Measurements from ENCODE around the gene RASGEF1C.

RASGEF1C gene

GRCh38 chr5:180209137-180209581 is at the start of gene RASGEF1C:
RASGEF1C (minus strand) TSS chr5:180209211; CDS start chr5:180138052, 71,159 bp downstream.
- peak; percentile 81 for DNase-seq

GRCh38 chr5:180253036-180253824 is 44.2 kb upstream of the RASGEF1C start:
- no peak for DNase-seq

DNA sequence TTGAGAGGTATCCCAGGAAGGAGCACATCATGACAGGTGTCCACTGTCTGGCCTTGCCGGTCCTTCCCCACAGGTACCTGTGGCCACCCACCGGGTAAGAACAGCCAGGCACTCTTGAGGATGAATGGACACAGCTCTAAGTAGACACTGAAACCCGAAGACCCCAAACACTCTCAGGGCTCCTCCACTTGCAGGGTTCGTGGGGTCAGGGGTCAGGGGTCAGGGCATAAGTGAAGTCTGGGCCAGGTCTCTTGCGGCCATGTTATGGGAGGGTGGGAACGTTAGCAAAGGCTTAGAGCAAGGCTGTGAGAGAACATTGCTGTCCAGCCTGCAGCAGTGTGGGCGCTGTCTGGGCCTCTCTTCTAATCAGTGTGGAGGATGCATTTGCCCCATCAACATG is 42.9 kb upstream of the RASGEF1C start:
- DNase-seq, result no peak

DNA sequence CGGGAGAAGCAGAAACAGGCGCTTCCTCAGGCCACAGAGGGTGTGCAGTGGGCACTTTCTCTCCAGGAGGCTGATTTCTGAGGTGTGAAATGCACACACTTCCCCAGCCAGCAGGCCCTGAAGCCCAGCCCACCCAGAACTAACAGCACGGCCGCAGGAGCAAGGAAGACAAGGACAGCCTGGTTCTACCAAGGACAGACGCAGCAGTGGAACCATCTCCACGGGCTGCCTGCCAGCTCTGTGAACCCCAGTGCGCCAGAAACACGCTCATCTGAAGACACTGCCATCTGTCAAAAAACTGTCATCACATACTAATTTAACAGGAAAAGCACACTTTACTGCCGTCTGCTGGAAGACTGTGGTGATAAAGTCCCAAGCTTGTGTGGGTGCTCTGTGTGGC is 42.1 kb upstream of the RASGEF1C start:
- DNase-seq, result no peak

- no peak for DNase-seq
These were observed 41.3 kb upstream of the RASGEF1C start for GRCh38 chr5:180250329-180250728.

GRCh38 chr5:180241600-180241999 is 32.6 kb upstream of the RASGEF1C start:
- DNase-seq, result no peak

GRCh38 chr5:180238631-180239030 is 29.6 kb upstream of the RASGEF1C start:
- no peak for DNase-seq

DNA sequence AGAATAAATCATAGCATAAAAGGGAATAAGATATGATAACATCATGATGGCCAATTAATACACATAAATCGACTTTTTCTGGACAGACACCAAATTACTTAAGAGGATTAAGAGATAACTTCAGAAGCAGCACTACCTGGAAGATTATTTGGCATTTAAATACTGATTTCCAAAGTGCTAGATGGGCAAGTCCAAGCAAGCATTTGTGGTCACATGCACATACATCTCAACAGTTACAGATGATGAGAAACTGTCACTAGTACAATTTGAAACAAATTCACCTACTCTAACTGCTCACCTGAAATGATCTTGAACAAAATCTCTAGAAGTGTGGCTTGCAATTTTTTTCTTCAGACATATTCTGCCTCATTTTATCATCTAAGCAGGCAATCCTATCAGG is 26.8 kb upstream of the RASGEF1C start:
- no peak for DNase-seq

- DNase-seq, result no peak
These were observed 26.1 kb upstream of the RASGEF1C start for GRCh38 chr5:180235077-180235476.

DNA sequence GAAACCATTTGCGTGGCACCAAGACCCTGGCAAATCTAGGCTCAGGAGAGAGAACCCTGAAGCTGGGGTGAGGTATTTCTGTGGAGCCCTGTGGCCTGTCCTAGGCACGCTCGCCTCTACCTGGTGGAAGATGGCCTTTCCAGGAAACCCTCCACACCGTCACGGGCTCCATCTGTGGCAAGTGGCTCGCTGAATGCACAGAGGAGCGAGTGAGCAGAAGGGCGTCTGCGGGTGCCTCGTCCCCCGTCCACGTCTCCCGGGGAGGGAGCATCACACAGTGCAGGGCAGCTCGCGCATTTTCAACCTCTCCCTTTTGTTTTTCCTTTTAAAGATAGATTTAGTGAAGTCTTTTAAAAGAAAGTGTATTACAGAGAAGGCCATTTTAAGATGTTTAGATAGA is 25.3 kb upstream of the RASGEF1C start:
- DNase-seq, result no peak

- no peak for DNase-seq
These were observed 24.7 kb upstream of the RASGEF1C start for GRCh38 chr5:180233729-180234128.

GRCh38 chr5:180230017-180230416 is 21.0 kb upstream of the RASGEF1C start:
- DNase-seq, result no peak

- no peak for DNase-seq
These were observed 13.0 kb upstream of the RASGEF1C start for GRCh38 chr5:180222056-180222455.

GRCh38 chr5:180217797-180218196 is 8.8 kb upstream of the RASGEF1C start:
- DNase-seq, result no peak

- DNase-seq, result no peak
These were observed 7.7 kb upstream of the RASGEF1C start for GRCh38 chr5:180216646-180217171.

DNA sequence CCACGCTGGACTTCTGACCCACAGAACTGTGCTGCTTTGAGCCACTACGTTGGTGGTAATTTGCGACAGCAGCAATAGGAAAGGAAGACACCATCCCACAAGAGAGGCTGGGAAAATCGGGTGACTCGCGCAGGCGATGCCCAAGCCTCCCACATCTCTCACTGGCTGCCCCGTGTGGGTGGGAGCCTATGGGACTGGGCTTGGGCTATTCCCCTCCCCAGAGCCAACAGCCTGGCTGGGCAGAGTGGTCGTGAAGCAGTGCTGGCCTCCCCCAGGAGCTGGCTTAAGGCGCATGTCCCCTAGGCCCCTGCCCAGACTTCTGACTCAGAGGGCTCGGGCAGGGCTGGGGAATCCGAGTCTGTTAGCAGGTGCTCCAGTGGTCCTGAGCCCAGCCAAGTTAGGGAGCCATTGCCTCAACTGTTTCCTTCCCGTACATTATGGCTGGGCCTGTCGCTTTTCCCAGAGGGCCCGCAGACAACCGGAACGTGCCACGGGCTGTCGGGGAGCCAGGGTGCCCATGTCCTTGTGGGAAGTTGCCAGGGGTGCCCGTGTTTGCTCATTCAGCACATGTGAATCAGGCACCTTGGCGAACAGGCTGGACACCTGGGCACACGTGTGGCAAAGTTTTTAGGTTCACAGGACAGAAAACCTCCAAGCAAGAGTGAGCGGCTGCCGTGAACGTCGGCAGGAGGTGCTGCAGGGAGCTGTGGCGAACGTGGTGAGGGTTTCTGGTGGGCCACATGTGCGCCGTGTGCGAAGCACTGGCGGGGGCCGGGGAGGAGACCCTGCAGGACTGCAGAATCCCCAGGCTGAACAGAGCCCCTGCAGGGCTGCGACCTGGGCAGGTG is 7.0 kb upstream of the RASGEF1C start:
- no peak for DNase-seq

GRCh38 chr5:180214870-180215770 is 6.1 kb upstream of the RASGEF1C start:
- DNase-seq, result no peak

- DNase-seq, result no peak
These were observed 4.7 kb upstream of the RASGEF1C start for GRCh38 chr5:180213657-180214207.

DNA sequence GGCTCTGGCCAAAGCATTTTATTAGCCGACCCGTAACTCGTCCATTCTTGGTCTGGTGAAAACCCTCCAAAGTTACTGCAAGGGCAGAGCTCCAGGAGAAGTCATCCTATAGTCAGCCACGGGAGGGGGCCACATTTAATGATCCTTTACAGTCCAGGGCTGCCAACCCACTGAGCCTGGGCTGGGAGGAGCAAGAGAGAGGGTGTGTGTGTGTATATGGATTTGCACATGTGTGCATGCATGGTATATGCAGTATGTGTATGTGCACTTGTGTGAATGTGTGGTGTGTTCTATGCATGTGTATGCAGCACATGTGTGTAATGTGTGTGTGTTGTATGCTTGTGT is 4.2 kb upstream of the RASGEF1C start:
- no peak for DNase-seq

DNA sequence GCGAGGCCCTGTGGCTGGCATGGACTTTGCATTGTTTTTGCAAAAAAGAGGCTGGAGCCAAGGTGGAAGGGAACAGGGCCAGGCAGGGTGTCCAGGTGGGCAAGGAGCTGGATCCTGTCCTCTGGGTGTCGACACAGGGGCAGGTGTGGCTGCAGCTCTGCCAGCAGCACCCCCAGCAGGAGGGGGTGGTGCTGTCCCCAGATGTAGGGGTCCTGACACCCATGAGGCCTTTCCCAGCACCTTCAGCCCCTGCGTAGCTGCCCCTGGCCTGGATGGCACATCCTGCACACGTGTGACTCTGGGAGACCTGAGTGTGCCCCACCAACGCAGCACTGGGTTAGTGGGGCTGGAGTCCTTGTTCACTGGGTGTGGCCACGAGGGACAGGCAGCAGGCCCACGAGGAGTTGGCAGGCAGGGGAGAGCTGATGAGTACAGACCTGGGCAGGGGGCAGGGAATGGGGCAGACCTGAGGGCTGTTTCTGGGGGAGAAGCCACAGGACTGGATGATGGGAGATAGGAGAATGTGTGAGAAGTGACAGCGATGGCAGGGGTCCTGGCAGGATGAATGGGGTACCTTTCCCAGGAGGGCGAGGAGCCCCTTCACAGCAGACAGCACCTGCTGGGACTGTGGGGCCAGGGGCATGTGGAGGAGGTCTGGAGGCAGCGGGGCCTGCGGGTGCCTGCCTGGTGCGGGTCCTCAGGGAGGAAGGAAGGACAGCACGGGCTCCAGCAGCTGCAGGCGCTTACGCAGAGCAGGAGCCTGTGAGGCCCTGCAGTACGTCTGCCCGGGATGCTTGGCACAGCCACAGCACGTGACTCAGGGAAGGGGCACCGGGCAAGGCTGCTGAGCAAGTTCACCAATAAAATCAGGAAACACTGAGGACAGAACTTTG is 3.6 kb upstream of the RASGEF1C start:
- no peak for DNase-seq

GRCh38 chr5:180211761-180212035 is 2.7 kb upstream of the RASGEF1C start:
- DNase-seq, result no peak

Data from stimulated activated CD8-positive, alpha-beta memory T cell treated with anti-CD3 and anti-CD28 coated beads, Interleukin-4, amount 100 ng/mL, for 48 hours (primary cell).